ENCODE data around the gene SLC22A1. TPM values are rescaled to one million over a fixed set of nuclear protein-coding genes. Genes with fewer than 3 reads are reported as not detected.

SLC22A1 gene
- total and polyA plus RNA-seq, 12 donors, result 0.26 to 7.1 (median 1.7) TPM; not detected in 2

DNA sequence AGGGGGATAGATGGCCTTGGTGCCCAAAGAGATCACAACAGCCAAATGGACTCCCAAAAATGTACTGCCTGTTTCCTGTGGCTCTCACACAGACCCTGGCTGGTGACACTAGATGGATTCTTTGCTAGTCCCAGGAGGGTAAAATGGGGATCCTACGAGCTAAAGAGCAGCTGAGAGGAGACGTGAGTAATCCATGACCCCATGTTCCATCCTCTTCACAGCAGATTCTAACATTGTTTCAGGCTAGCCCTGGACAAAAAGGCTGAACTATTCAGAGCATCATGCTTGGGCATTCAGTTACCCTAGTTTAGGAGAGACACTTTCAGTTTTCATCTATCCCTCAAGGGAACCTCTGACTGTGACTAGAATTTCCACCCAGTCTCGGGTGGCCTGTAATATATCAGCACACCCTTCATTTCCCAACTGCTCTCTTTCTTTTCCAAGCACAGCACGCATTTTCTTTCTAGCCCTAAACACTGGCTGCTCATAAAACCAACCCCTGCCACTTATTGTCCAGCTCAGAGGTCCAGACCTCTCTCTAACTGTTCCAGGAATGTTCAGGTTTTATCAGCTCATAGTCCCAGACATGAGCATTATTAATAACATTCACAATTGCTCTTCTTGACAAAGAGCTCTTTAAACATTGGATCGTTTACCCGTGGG, 48.5 kb downstream of the SLC22A1 start:
- H3K27me3 ChIP-seq, result no peaks in the 10 kb centered on the region
- H3K4me3 ChIP-seq, result no peak overlapping the region
- H3K9me3 ChIP-seq (replicated peaks in 1 of 3), result no peaks in the 10 kb centered on the region
- intact Hi-C loops (cut with DNase I), result no loop called here
- no peak for DNase-seq
- WGBS, 4 donors, result 61 to 68% (median 66%) methylated on average over 6 of the region's 6 CpGs
- no peaks in the 10 kb centered on the region for H3K36me3 ChIP-seq (replicated peaks in 1 of 2)
- peak overlapping the region in 1 of 5 donors; percentile 59 for H3K27ac ChIP-seq
- TF ChIP-seq, protein P1, sequence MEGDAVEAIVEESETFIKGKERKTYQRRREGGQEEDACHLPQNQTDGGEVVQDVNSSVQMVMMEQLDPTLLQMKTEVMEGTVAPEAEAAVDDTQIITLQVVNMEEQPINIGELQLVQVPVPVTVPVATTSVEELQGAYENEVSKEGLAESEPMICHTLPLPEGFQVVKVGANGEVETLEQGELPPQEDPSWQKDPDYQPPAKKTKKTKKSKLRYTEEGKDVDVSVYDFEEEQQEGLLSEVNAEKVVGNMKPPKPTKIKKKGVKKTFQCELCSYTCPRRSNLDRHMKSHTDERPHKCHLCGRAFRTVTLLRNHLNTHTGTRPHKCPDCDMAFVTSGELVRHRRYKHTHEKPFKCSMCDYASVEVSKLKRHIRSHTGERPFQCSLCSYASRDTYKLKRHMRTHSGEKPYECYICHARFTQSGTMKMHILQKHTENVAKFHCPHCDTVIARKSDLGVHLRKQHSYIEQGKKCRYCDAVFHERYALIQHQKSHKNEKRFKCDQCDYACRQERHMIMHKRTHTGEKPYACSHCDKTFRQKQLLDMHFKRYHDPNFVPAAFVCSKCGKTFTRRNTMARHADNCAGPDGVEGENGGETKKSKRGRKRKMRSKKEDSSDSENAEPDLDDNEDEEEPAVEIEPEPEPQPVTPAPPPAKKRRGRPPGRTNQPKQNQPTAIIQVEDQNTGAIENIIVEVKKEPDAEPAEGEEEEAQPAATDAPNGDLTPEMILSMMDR (IDR thresholded peaks at IDR 0.05), result no peak
- no peak for TF ChIP-seq POLR2A (IDR thresholded peaks at IDR 0.05)
- no peaks in the 10 kb centered on the region for H3K4me1 ChIP-seq (replicated peaks in 1 of 2)

DNA sequence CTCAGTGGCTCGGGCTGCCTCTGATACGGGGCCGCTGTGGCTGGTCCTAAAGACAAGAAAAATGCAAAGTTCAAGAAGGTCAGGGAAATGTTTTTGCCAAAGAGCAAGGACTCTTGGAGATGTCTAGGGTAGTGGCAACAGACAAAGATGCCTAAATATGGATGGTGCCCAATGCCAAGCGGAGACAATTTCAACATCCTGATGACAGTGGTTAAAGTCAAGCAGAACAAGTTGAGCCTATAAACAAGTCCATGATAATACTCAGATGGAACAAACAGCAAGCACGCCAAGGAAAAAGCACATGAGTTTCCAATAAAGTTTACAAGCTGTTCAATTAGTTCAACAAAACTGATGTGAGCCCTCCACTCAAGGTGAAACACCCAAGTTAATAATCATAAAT, 51.1 kb downstream of the SLC22A1 start:
- intact Hi-C loops (cut with DNase I), result no loop called here
- no peaks in the 10 kb centered on the region for H3K36me3 ChIP-seq (replicated peaks in 1 of 2)
- H3K4me1 ChIP-seq (replicated peaks in 1 of 2), result peaks cover 0 to 13% of the 10 kb centered on the region in 2 donors
- no peak overlapping the region for H3K4me3 ChIP-seq
- no peak for TF ChIP-seq POLR2A (IDR thresholded peaks at IDR 0.05)
- TF ChIP-seq, protein P1 (IDR thresholded peaks at IDR 0.05), result no peak
- DNase-seq, result no peak
- no peaks in the 10 kb centered on the region for H3K9me3 ChIP-seq (replicated peaks in 1 of 3)
- WGBS, 4 donors, result 92 to 96% (median 94%) methylated on average over 5 of the region's 5 CpGs
- H3K27me3 ChIP-seq, result no peaks in the 10 kb centered on the region
- H3K27ac ChIP-seq, result no peak overlapping the region

DNA sequence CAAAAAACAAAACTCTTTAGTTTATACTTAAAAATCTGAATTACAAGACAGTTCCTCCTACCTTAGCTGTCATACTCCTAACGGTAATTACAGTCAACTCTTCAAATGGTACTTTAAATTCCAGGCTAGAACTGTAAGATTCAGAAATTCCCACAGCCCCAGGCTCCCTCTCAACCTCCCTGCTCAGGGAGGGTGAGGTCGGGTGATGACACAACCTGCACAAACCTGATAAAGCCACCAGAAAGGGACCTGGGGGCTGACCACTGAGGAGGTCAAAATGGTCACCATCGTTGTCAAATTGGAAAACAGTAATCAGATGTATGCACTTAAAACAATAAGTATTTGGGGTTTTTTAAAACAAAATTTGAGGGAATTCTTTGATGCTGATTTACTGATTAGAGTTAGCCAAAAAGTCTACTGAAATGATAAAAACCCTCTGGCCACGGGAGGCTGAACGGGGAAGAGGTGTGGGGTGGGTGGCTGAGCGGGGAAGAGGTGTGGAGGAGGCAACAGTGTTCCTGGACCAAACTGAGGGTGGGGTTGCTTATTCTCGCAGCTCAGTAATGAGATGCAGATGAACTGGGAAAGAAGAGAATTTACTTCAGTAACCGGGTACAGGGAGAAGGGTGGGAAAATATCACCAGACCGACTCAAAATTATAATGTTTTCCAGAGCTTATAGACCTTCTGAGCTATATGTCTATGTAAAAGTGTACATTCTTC, 52.4 kb downstream of the SLC22A1 start:
- peaks cover 0 to 13% of the 10 kb centered on the region in 2 donors for H3K4me1 ChIP-seq (replicated peaks in 1 of 2)
- H3K9me3 ChIP-seq (replicated peaks in 1 of 3), result no peaks in the 10 kb centered on the region
- intact Hi-C loops (cut with DNase I), result no loop called here
- no peak for DNase-seq
- 76 to 83% (median 78%) methylated on average over 9 of the region's 9 CpGs for WGBS, 4 donors
- no peaks in the 10 kb centered on the region for H3K27me3 ChIP-seq
- TF ChIP-seq POLR2A (IDR thresholded peaks at IDR 0.05), result no peak
- TF ChIP-seq, protein P1 (IDR thresholded peaks at IDR 0.05), result no peak
- no peaks in the 10 kb centered on the region for H3K36me3 ChIP-seq (replicated peaks in 1 of 2)
- H3K4me3 ChIP-seq, result no peak overlapping the region
- no peak overlapping the region for H3K27ac ChIP-seq

DNA sequence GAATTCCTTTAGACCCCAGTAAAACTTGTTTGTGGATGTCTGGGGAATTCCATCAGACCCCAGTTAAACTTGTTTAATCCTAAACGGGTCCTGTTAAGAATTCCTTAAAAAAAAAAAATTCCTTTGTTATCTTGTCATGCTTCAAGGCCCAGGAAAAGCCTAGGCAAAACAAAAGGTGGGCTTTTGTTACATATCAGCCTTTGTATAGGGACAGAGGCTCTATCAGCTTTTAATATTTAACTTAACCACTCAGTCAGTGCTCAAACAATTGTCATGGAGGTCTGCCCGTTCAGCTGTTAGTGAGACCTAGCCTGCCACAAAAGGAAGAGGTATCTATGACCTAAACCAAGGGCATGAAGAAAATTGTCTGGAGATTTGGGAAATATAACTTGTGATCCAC, 53.1 kb downstream of the SLC22A1 start:
- peaks cover 0 to 13% of the 10 kb centered on the region in 2 donors for H3K4me1 ChIP-seq (replicated peaks in 1 of 2)
- H3K36me3 ChIP-seq (replicated peaks in 1 of 2), result no peaks in the 10 kb centered on the region
- intact Hi-C loops (cut with DNase I), result no loop called here
- no peaks in the 10 kb centered on the region for H3K9me3 ChIP-seq (replicated peaks in 1 of 3)
- no peak for TF ChIP-seq POLR2A (IDR thresholded peaks at IDR 0.05)
- TF ChIP-seq, protein P1 (IDR thresholded peaks at IDR 0.05), result no peak
- H3K27me3 ChIP-seq, result no peaks in the 10 kb centered on the region
- H3K4me3 ChIP-seq, result no peak overlapping the region
- 38 to 73% (median 60%) methylated on average over 2 of the region's 2 CpGs for WGBS, 4 donors
- H3K27ac ChIP-seq, result no peak overlapping the region
- no peak for DNase-seq

Measured in adrenal gland (tissue), 12 donors.